ENCODE data around the gene ANO6.

ANO6 gene

GRCh38 chr12:45475594-45475993 lies 259.7 kb downstream of the ANO6 start:
- no peak for DNase-seq

GRCh38 chr12:45477526-45477925 lies 261.6 kb downstream of the ANO6 start:
- no peak for DNase-seq

- DNase-seq: no peak
These were observed 263.0 kb downstream of the ANO6 start for GRCh38 chr12:45478931-45479330.

GRCh38 chr12:45481746-45482145 lies 265.9 kb downstream of the ANO6 start:
- DNase-seq: no peak

- DNase-seq: no peak
These were observed 267.7 kb downstream of the ANO6 start for GRCh38 chr12:45483571-45483970.

Measured in HCEC 1CT (cell line).